Activated CD4-positive, alpha-beta memory T cell treated with anti-CD3 and anti-CD28 coated beads for 36 hours (primary cell): Measurements from ENCODE around the gene MTARC2. TPM values are rescaled to one million over a fixed set of nuclear protein-coding genes. Genes with fewer than 3 reads are reported as not detected.

Experiments
- CTCF ChIA-PET: fragments of 350-600 bp; sonication (Branson Sonifier 250); formaldehyde crosslinking; loops from one replicate; lab custom pipeline; 2021; ENCODE audit warnings: antibody characterized with exemption, inconsistent platforms; lab: Charles Lee
- POLR2A ChIA-PET: fragments of 350-600 bp; sonication (Branson Sonifier 250); formaldehyde crosslinking; loops from one replicate; lab custom pipeline; 2021; ENCODE audit warnings: antibody characterized with exemption; lab: Charles Lee
- DNase-seq: peaks from one replicate; pipeline ENCODE4 v3.0.0-alpha.2; 2020
- H3K27ac Mint-ChIP-seq: one replicate; pipeline ENCODE4 v1.8.0; 2021; ENCODE audit warnings: mixed read lengths
- H3K27me3 Mint-ChIP-seq: one replicate; pipeline ENCODE4 v1.8.0; 2021; ENCODE audit warnings: mixed read lengths
- H3K36me3 Mint-ChIP-seq: one replicate; pipeline ENCODE4 v1.8.0; 2021; ENCODE audit warnings: mixed read lengths
- H3K4me1 Mint-ChIP-seq: one replicate; pipeline ENCODE4 v1.8.0; 2021; ENCODE audit warnings: low read depth, mixed read lengths
- H3K4me3 Mint-ChIP-seq: one replicate; pipeline ENCODE4 v1.8.0; 2021; ENCODE audit warnings: mild to moderate bottlenecking, mixed read lengths
- H3K9me3 Mint-ChIP-seq: one replicate; pipeline ENCODE4 v1.8.0; 2021; ENCODE audit warnings: mixed read lengths
- intact Hi-C: fragments of 100-400 bp; cut with micrococcal nuclease; formaldehyde crosslinking; loops from one replicate; pipeline ENCODE4 v1.15.1; 2023
- total RNA-seq, 2 experiments: library from RNA; stranded (reverse); gene quantifications; one replicate each; pipeline ENCODE4 v1.2.3, GENCODE V29; 2021

The MTARC2 gene
- total RNA-seq, 2 experiments from 2014 or later: not detected

DNA sequence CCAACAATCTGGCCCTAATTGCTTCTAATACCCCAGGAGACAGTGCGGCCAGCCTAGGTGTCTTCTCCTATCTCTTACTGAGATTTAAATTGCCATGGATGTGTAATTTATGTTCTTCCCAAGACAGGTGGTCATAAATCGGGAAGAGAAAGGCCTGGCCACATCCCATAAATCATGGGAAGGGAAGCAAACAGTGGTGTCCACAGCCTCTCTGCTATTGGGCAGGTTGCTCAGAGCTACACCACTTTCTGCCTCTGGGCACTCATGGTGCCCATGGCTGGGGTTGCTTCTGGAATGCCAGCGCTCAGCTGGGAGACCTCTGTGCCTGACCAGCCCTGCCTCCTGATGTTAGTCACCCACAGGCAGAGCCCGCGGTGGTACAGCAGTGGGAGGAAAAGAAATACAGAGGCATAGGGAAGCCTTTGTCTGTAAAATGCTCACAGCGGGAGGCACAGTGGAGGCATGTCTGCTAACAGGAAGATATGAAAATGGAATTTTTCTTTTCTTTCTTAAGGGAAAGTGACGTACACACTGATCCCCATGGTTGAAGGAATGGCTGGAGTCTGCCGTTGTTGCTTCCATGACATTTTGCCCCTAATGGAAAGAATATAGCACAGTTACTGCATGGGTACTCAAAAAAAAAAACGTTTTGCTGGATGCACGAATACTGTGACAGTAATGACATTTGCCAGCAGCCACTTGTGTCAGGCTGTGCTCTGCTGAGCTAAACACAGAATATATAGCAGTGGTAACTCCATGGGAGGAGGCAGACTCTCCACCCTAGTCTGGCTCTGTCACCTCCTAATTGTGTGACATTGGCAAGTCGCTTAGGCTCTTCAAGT, 60.4 kb downstream of the MTARC2 start:
- Mint-ChIP-seq H3K9me3 (no peaks in the 10 kb centered on the region), H3K27ac (no peak overlapping the region), H3K4me1 (no peaks in the 10 kb centered on the region), H3K4me3 (no peak overlapping the region), H3K36me3 (no peaks in the 10 kb centered on the region), H3K27me3 (peaks cover 19% of the 10 kb centered on the region)
- intact Hi-C loops: no loop called here
- ChIA-PET CTCF (interaction anchor here (2.0 kb wide), 1 partner anchor 627 kb away, joined by 11 read pairs; no protein-coding TSS in a partner anchor), POLR2A (no interaction called here)
- no peak for DNase-seq

DNA sequence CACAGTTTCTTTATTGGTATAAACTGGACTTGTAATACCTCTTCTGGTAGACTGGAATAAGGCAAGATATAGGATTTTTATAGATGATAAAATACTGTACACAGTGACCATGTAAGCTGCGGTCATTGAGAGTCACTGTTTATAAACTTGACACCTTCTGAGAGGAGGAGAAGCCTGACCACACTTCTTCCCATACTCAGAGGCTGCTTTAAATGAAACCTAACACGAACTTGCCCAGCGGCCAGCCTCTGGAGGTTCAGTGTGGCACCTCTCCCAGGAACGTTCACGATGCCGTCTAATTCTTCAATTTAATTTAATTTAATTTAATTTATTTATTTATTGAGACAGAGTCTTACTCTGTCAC, 61.0 kb downstream of the MTARC2 start:
- intact Hi-C loops: no loop called here

DNA sequence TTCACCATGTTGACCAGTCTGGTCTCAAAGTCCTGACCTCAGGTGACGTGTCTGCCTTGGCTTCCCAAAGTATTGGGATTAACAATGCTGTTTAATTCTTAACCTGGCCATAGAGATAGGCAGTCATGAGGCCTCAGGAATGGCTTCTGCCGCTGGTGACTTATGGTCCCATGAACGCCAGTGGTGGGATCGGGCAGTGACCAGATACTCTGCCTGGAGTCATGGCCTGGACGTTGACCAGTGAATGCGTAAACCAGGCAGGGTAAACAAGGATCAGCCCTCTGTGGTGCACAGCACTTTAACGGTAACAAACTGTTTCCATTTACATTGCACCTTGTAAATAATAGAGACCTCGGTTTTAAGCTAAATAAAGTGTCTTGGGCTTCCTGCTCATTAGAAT, 61.6 kb downstream of the MTARC2 start:
- H3K36me3 Mint-ChIP-seq: no peaks in the 10 kb centered on the region
- intact Hi-C loops: loop anchor here (1.0 kb wide), 2 partner anchors 394 to 626 kb away; no protein-coding TSS in a partner anchor
- ChIA-PET POLR2A (no interaction called here), CTCF (interaction anchor here (1.4 to 2.4 kb wide), 5 partner anchors 15 to 1646 kb away, joined by 3 to 24 read pairs (median 8); no protein-coding TSS in a partner anchor)
- H3K27me3 Mint-ChIP-seq: peaks cover 19% of the 10 kb centered on the region
- H3K4me3 Mint-ChIP-seq: no peak overlapping the region
- no peak for DNase-seq
- H3K4me1 Mint-ChIP-seq: no peaks in the 10 kb centered on the region
- H3K27ac Mint-ChIP-seq: no peak overlapping the region
- H3K9me3 Mint-ChIP-seq: no peaks in the 10 kb centered on the region

More for the DNA sequence above, 61.0 kb downstream of the MTARC2 start:
- Mint-ChIP-seq H3K4me1 (no peaks in the 10 kb centered on the region), H3K4me3 (no peak overlapping the region), H3K9me3 (no peaks in the 10 kb centered on the region), H3K27me3 (peaks cover 19% of the 10 kb centered on the region), H3K36me3 (no peaks in the 10 kb centered on the region), H3K27ac (no peak overlapping the region)
- no peak for DNase-seq
- CTCF ChIA-PET: interaction anchor here (2.0 kb wide), 1 partner anchor 626 kb away, joined by 11 read pairs; no protein-coding TSS in a partner anchor
- POLR2A ChIA-PET: no interaction called here

DNA sequence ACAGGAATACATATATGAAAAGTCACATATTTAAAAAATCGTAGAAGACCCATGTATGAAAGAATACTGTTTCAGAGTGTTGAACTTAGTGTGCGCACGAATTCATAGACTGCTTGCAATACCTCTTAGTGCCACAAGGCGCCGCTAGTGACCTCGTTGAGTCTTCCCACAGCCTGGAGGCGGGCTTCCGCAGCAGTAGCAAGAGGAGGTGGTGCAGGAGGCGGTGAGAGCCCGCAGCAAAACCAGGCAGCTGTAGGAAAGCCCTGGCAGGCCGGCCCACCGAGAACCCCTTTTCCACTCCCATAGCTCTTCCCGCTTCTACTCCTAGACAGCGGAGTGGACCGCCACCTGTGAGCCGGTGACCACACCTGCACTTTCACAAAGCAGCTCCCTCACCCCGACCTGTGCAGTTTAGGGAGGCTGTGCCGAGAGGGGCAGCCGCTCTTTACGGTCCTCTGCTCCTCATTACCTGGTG, 62.1 kb downstream of the MTARC2 start:
- H3K4me3 Mint-ChIP-seq: peak overlapping the region; percentile 38
- peak; percentile 76 for DNase-seq
- CTCF ChIA-PET: interaction anchor here (1.4 to 2.4 kb wide), 5 partner anchors 15 to 1645 kb away, joined by 3 to 24 read pairs (median 8); no protein-coding TSS in a partner anchor
- no peak overlapping the region for H3K27ac Mint-ChIP-seq
- H3K27me3 Mint-ChIP-seq: peaks cover 16% of the 10 kb centered on the region
- no peaks in the 10 kb centered on the region for H3K36me3 Mint-ChIP-seq
- intact Hi-C loops: loop anchor here (1.0 kb wide), 2 partner anchors 393 to 625 kb away; no protein-coding TSS in a partner anchor
- no peaks in the 10 kb centered on the region for H3K4me1 Mint-ChIP-seq
- no peaks in the 10 kb centered on the region for H3K9me3 Mint-ChIP-seq
- POLR2A ChIA-PET: no interaction called here

DNA sequence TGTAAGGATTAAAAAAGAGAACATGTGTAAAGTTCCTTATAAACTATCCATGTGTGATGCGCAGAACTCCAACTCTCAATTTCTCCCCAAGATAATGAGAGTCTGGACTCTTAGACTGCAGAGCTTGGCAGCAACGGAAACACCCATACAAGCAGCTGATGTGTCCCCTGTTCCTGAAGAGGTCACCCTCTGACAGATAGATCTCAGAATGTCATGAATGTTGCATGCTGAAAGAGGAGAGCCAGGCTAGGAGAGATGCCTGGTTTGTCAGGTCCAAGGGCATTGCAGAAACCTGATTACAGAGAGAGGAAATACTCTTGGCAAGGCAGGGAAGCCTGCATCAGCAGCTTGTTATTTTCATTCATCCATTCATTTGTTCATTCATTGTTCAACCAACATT, 62.8 kb downstream of the MTARC2 start:
- Mint-ChIP-seq H3K4me1 (no peaks in the 10 kb centered on the region), H3K4me3 (no peak overlapping the region), H3K36me3 (no peaks in the 10 kb centered on the region), H3K27ac (no peak overlapping the region), H3K9me3 (no peaks in the 10 kb centered on the region), H3K27me3 (peaks cover 16% of the 10 kb centered on the region)
- intact Hi-C loops: loop anchor here (1.0 kb wide), 2 partner anchors 392 to 624 kb away; no protein-coding TSS in a partner anchor
- CTCF ChIA-PET: interaction anchor here (0.7 to 2.4 kb wide), 5 partner anchors 10 to 1644 kb away, joined by 3 to 24 read pairs (median 8); no protein-coding TSS in a partner anchor
- no peak for DNase-seq
- POLR2A ChIA-PET: no interaction called here

DNA sequence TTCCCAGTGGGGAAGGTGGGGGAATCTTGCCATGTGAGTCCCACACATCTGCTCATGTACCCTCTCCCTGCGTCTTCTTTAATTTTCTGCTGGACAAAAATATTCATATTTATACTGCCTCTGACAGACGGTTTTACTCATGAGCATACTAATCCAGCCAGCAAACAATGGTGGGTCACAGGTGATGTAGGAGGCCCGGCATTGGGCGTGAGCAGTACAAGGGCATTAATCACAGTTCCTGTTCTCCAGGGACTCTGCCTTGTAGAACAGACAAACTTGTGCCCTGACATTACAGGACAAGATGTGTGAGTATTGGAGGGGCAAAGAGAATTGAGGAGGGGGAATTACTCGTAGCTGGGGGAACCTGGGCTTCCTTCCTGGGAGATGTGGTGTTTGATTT, 63.6 kb downstream of the MTARC2 start:
- H3K27me3 Mint-ChIP-seq: peaks cover 12% of the 10 kb centered on the region
- ChIA-PET POLR2A (no interaction called here), CTCF (interaction anchor here (0.7 to 2.4 kb wide), 3 partner anchors 10 to 1644 kb away, joined by 3 to 24 read pairs (median 8); no protein-coding TSS in a partner anchor)
- intact Hi-C loops: no loop called here
- DNase-seq: no peak
- H3K9me3 Mint-ChIP-seq: no peaks in the 10 kb centered on the region
- no peaks in the 10 kb centered on the region for H3K36me3 Mint-ChIP-seq
- H3K27ac Mint-ChIP-seq: no peak overlapping the region
- no peaks in the 10 kb centered on the region for H3K4me1 Mint-ChIP-seq
- H3K4me3 Mint-ChIP-seq: no peak overlapping the region

DNA sequence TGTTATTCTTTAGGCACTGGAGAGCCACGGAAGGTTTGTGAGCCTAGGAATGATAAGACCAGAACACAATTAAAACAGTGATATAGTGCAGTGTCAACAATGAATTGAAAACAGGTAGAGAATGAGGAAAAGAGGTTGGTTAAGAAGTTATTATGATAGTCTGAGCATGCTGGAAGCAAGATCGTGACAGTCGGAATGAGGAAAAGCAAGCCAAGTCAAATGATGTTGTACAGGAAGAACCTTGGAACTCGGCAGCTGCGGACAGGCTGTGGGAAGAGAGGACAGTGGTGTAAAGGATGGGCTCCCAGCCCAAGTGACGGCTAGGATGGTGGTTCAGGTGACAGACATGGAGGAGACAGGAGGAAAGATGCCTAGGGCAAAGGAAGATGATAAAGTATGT, 64.2 kb downstream of the MTARC2 start:
- intact Hi-C loops: no loop called here
- Mint-ChIP-seq H3K27ac (no peak overlapping the region), H3K4me3 (no peak overlapping the region), H3K36me3 (no peaks in the 10 kb centered on the region), H3K27me3 (peaks cover 12% of the 10 kb centered on the region), H3K4me1 (no peaks in the 10 kb centered on the region), H3K9me3 (no peaks in the 10 kb centered on the region)
- no peak for DNase-seq
- CTCF ChIA-PET: no interaction called here
- POLR2A ChIA-PET: no interaction called here

DNA sequence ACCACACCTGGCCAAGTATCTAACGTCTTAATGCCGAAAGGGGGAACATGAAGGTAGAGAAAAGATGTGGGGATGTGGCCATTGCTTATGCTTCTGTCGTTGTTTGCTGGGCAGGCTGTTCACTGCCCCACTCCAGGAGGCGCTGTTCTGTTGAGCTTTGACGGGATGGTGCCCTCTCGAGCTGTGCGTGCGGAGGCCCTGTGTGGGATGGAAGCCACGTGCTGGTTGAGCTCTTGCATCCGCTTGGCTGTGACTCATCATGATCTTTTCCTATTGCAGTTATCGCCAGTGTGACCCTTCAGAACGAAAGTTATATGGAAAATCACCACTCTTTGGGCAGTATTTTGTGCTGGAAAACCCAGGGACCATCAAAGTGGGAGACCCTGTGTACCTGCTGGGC, 64.9 kb downstream of the MTARC2 start:
- POLR2A ChIA-PET: no interaction called here
- no peaks in the 10 kb centered on the region for H3K36me3 Mint-ChIP-seq
- peaks cover 12% of the 10 kb centered on the region for H3K27me3 Mint-ChIP-seq
- H3K4me3 Mint-ChIP-seq: no peak overlapping the region
- H3K27ac Mint-ChIP-seq: no peak overlapping the region
- H3K4me1 Mint-ChIP-seq: no peaks in the 10 kb centered on the region
- no peaks in the 10 kb centered on the region for H3K9me3 Mint-ChIP-seq
- peak; percentile 20 for DNase-seq
- intact Hi-C loops: no loop called here
- CTCF ChIA-PET: no interaction called here

DNA sequence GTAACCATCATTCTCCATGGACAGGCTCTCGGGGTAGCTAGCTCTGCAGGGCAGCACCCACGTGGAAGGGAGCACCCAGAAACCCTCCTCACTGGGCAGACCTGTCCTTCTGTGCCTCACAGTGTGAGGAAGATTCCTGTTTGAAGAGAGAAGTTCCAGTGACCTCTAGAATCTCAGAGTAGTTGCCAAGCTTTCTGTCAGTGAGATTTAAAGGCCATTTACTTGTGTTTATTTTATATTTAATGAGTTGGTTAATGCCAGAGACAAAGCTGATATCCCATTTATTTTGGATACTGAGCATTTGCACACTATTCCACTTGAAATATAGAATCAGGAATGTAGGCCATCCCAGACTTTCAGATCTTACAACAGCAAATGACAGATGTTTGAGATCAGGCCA, 67.3 kb downstream of the MTARC2 start:
- Mint-ChIP-seq H3K27me3 (peaks cover 16% of the 10 kb centered on the region), H3K27ac (no peak overlapping the region), H3K36me3 (no peaks in the 10 kb centered on the region), H3K4me1 (no peaks in the 10 kb centered on the region), H3K4me3 (no peak overlapping the region), H3K9me3 (no peaks in the 10 kb centered on the region)
- ChIA-PET CTCF (interaction anchor here (1.1 kb wide), 1 partner anchor 12 kb away, joined by 3 read pairs; no protein-coding TSS in a partner anchor), POLR2A (no interaction called here)
- intact Hi-C loops: no loop called here
- no peak for DNase-seq

DNA sequence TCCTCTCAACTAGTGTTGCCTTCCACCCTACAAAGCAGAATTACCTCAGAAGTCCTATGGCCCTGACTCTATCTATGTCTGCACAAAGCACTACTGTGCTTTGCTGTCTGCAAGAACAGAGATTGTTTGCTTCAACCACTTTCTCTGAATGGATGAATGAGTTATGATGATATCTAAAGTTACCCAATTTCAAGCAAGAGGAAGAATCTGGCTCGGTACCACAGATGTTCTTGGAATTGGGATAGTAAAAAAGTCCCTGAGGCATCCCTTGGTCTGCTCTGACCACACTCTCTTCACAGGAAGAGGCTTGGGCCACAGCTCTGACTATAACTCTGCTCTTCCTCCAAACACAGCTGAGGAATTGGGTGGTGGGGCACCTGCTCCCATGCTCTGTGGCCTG, 69.8 kb downstream of the MTARC2 start:
- ChIA-PET CTCF (no interaction called here), POLR2A (no interaction called here)
- Mint-ChIP-seq H3K4me3 (no peak overlapping the region), H3K4me1 (no peaks in the 10 kb centered on the region), H3K27me3 (peaks cover 14% of the 10 kb centered on the region), H3K27ac (no peak overlapping the region), H3K9me3 (no peaks in the 10 kb centered on the region), H3K36me3 (no peaks in the 10 kb centered on the region)
- no peak for DNase-seq
- intact Hi-C loops: no loop called here

DNA sequence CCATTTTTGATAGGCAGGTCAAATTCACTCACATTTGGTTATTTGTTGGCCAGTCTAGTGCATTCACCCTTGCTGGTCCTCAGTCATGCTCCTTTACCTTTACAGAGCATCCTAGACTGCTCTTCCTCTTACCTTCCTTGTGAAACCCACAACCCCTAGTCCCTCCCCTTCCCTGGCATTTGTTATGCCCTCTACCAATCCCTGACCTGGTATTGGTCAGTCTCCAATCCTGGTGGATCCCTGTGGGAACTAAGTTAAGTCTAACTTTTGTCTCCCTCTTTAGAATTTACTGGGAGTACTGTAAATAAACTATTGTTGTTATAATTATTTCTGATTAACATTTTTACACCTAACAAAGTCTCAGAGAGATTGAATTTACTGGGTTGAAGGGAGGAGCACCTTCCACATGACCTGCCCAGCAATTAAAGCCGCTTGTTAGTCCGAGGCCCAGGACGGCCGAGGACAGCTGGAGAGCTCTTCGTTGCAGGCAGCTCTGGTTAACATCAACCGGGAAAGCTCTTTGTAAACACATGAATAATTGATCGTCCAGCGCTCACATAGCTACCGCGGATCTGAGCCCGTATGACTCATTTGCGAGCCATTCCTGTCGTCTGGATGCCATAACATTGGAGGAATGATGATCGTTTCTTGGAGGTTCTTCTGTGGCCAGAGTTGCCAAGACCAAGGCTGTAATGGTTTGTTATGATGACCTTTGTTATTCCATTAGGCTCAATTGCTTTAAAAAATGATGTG, 70.5 kb downstream of the MTARC2 start:
- intact Hi-C loops: no loop called here
- Mint-ChIP-seq H3K9me3 (no peaks in the 10 kb centered on the region), H3K27ac (no peak overlapping the region), H3K36me3 (no peaks in the 10 kb centered on the region), H3K4me3 (no peak overlapping the region), H3K4me1 (no peaks in the 10 kb centered on the region), H3K27me3 (peaks cover 11% of the 10 kb centered on the region)
- ChIA-PET POLR2A (no interaction called here), CTCF (no interaction called here)
- no peak for DNase-seq

DNA sequence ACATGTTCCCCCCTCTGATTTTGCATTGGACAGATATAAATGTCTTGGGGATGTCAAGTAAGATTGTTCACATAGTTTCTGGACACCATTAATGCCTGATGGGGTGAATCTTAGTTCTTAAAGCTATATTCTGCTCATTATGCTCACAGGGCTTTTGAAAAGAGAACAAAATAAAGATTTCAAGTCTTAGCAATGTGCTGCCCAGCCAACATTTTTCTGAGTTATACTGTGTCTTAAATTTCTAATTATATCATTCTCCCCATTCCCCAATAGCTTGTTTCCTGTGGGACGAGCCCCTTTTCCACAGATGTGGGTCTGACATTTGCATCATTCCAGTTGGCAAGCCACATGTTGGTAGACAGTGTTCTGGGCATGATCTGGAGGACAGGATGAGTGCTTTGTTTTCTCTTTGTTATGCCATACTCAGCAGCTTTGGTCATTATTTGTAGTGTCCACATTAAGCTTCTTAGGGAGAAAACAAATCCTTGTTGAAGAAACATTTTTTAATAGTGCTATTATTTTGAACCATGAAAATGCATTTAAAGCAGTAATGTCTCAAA, 71.4 kb downstream of the MTARC2 start:
- H3K4me3 Mint-ChIP-seq: no peak overlapping the region
- intact Hi-C loops: no loop called here
- ChIA-PET CTCF (no interaction called here), POLR2A (no interaction called here)
- no peaks in the 10 kb centered on the region for H3K36me3 Mint-ChIP-seq
- peaks cover 13% of the 10 kb centered on the region for H3K27me3 Mint-ChIP-seq
- H3K27ac Mint-ChIP-seq: no peak overlapping the region
- no peaks in the 10 kb centered on the region for H3K4me1 Mint-ChIP-seq
- no peak for DNase-seq
- no peaks in the 10 kb centered on the region for H3K9me3 Mint-ChIP-seq
